Medulla oblongata (tissue), 1 donor: ENCODE data around the gene VPS36.
"Not testable (repeated sequence)": the region's sequence is repeated elsewhere in the genome, so short reads cannot be mapped to it uniquely, and the experiment has no call there.

Experiments used
- DNase-seq: peaks from one replicate; pipeline ENCODE4 v3.0.0-alpha.2; 2015; ENCODE audit errors: extremely low spot score

Gene VPS36

GRCh38 chr13:52446265-52446664 is 4.2 kb downstream of the VPS36 start:
- no peak for DNase-seq

DNA sequence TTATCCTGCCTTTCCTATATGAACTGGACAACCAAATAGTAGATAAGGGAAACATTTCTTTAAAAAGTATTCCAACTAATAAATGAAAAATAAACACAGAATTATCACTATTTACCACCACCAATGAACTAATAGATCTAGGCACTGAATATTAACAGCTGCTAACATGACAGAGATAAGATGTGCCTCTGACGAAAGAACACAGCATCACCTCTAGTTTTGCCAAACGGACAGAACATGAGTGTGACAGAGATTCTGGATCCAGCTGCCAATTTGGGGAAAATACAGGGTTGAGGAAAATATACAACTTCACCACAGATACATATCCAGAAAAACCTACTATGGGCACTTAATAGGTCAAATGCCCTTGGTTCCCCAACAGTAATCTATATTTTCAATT is 18.0 kb downstream of the VPS36 start:
- no peak for DNase-seq

- no peak for DNase-seq
These were observed 22.1 kb downstream of the VPS36 start for GRCh38 chr13:52428295-52428694.

GRCh38 chr13:52421216-52421615 is 29.2 kb downstream of the VPS36 start:
- no peak for DNase-seq

DNA sequence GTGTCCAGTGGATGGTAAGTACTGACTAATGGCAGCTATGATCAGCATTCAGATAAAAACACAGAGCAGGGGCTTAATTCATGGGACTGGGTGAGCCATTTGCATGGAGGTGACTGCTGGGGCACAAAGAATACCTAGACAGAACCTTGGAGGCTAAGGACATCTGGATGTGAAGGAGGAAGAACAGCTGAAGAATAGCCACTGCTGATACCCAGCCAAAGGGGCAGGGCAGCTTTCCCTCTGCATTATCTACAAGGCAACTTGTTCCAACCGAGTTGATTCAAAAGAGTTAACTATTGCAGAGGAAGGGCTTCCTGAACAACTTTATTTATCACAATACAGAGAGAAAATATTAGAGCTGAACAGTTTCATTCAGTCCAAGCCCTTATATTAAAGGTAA is 31.4 kb downstream of the VPS36 start:
- no peak for DNase-seq

DNA sequence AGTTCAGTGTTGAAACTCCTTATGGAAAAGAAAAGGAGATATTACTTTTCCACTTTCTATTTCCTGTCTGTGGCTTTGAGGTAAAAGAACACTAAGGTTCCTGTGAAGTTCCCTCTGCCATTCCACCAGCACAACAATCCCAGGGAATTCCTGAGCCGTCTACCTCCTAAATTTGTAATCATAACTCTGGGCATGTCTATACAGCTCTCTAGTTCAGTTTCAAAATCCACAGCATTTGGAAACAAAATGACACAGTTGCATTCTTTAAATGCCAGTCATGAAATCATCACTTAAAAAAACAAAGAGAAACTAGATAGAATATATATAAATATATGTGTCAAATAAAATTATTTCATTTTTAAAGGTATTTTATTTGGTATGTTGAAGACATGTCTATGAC is 35.5 kb downstream of the VPS36 start:
- DNase-seq = no peak

DNA sequence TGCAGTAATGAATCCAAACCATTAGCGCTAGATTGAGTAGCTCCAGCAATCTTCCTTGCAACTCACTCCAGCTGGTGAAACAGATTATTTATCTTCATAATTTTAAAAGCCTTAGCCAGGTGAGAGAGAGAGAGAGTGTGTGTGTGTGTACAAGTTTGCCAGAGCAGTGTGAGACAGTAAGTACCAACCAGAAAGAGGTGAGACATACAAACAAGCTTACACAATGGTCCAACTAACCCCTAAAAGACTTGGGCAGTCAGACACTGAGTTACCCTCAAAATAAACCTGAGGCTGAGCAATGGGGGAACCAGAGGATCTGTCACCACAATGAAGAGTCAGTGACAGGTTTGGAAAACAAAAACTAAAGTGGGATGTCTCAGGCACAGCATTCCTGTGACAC is 36.4 kb downstream of the VPS36 start:
- DNase-seq = no peak

DNA sequence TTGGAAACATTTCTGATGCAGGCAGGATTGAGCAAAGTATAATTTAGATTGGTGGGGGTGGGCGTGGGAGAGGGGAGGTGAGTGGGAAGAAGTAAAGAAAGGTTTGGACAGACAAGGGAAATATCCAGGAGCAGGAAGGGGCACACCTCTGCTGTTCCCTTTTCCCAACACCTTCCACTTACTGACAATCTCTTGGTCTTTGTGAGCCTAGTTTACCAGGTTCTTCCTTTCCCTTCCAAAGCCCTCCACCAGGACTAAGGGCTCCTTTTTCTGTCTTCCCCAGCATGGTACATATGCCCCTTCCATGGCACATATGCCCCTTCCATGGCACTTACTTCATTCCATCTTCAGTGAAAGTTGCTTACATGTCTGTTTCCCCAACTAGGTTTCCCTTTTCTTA is 38.3 kb downstream of the VPS36 start:
- no peak for DNase-seq

- no peak for DNase-seq
These were observed 38.8 kb downstream of the VPS36 start for GRCh38 chr13:52411629-52412028.

GRCh38 chr13:52408071-52408658 is 42.3 kb downstream of the VPS36 start:
- not testable (repeated sequence) for DNase-seq

DNA sequence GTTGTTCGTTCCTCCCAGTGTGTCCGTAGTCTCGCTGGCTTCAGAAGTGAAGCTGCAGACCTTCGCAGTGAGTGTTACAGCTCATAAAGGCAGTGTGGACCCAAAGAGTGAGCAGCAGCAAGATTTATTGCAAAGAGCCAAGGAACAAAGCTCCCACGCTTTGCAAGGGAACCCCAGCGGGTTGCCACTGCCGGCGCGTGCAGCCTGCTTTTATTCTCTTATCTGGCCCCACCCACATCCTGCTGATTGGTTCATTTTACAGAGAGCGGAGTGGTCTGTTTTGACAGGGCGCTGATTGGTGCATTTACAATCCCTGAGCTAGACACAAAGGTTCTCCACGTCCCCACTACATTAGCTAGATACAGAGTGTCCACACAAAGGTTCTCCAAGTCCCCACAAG is 43.0 kb downstream of the VPS36 start:
- not testable (repeated sequence) for DNase-seq

DNA sequence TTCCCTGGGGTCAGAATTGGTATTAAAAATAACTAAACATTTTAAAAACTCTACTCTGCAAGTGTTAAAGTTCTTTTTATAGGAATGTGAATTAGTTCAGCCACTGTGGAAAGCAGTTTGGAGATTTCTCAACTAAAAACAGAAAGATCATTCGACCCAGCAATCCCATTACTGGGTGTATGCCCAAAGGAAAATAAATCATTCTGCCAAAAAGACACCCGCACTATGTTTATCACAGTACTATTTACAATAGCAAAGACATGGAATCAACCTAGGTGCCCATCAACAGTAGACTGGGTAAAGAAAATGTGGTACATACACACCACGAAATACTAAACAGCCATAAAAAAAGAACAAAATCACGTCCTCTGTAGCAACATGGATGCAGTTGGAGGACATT is 43.8 kb downstream of the VPS36 start:
- no peak for DNase-seq

GRCh38 chr13:52405767-52406494 is 44.5 kb downstream of the VPS36 start, which contains the start of gene THSD1:
Gene THSD1 (minus strand): TSS chr13:52406172. CDS start chr13:52402600, 3,572 bp downstream.
- no peak for DNase-seq

DNA sequence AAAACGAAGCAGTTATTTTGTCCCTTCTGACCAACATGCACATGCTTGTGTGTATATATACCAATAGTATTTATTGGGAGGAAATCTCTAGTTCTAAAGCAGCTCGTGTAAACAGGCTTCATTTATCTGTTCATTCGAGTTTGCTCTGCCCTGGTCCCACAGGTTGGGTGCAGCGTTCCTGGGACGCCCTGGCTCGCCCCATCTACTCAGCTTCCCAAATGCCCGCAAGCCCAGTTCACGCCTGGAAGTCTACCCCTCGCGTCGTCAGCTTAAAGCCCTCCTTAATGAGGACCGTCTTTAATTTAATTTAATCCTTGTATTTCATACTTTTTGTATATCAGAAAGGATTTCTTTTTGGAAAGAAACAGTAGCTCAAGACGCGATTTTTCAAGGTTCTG is 45.1 kb downstream of the VPS36 start:
- no peak for DNase-seq

GRCh38 chr13:52399708-52400107 is 50.7 kb downstream of the VPS36 start:
- DNase-seq = no peak

- no peak for DNase-seq
These were observed 51.4 kb downstream of the VPS36 start for GRCh38 chr13:52399046-52399445.

GRCh38 chr13:52395704-52396103 is 54.7 kb downstream of the VPS36 start:
- no peak for DNase-seq

- DNase-seq = no peak
These were observed 55.8 kb downstream of the VPS36 start for GRCh38 chr13:52394586-52394985.

DNA sequence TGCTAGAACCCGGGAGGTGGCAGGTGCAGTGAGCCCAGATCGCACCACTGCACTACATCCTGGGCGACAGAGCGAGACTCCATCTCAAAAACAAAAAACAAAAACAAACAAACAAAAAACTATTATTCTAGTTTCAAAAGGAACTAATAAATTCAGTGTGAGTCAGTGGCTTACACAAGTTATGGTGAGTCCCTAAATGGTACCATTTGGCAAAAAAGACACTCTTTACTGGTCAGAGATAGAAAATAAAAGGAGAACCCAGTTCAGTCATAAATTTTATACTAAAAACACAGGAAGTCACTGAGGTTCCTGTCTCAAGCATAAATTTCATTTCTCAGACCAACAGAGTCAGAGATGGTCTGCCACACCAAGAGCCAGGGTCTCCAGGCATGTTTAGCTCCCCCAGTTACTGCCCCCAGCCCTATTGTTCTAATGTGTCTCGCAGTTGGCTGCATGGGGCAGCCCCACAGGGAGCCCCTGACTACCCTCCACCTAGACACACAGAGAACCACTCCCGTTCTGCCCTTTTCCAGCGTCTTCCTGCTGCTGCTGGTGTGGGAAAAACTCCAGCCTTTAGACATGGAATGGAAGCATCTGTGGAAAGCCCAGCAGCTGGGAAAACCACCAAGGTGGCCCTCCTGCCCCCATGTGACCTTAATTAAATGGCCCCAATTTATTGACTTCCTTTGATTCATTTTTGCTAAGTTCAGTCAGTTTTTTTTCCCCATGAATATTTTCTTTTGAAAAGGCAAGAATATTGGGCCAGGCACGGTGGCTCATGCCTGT is 56.7 kb downstream of the VPS36 start:
- DNase-seq = no peak

- DNase-seq = no peak
These were observed 62.7 kb downstream of the VPS36 start for GRCh38 chr13:52387721-52388120.

- no peak for DNase-seq
These were observed 64.6 kb downstream of the VPS36 start for GRCh38 chr13:52385870-52386269.

DNA sequence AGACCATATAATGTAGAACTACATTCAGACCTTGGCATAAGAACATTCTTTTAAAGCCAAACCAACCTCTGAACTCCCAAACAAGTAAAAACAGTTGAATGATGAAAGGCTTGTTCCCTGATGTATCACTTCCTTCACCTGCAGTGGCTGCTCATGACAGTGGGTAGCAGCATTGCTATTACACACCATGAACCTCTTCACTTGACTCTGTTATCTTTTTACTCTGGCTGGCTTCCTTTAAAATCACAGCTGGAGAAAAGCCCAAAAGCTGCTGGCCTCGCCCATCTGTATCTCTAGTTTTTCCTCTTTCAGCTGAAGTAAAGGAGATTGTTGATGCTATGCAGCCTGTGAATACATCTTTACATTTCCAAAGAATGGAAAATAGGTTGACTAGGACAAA is 67.1 kb downstream of the VPS36 start:
- no peak for DNase-seq

- no peak for DNase-seq
These were observed 72.1 kb downstream of the VPS36 start for GRCh38 chr13:52378312-52378711.
